Measurements from ENCODE around the gene STRN. TPM values are rescaled to one million over a fixed set of nuclear protein-coding genes. Genes with fewer than 3 reads are reported as not detected.

The STRN gene
- total and polyA plus RNA-seq, 9 of the 15 experiments (the other 6 are each of a cell fraction or from before 2014, with no cell fraction given): 1.3 to 31.2 (median 20.0) TPM

- no peak for TF ChIP-seq HNRNPK (IDR thresholded peaks at IDR 0.05; ENCODE audit: low read depth, low read length, poor library complexity, severe bottlenecking)
- no peak for TF ChIP-seq ZNF512 (tag; IDR thresholded peaks at IDR 0.05)
- TF ChIP-seq E2F8 (IDR thresholded peaks at IDR 0.05; ENCODE audit: low read depth, partially characterized antibody): peak; percentile 76
- no peak; the same call in 1 of the 2 replicates for TF ChIP-seq C11orf30 (IDR thresholded peaks at IDR 0.05; ENCODE audit: low read depth)
- no peak for TF ChIP-seq ZC3H8 (IDR thresholded peaks at IDR 0.05)
- no peak for TF ChIP-seq PRPF4 (IDR thresholded peaks at IDR 0.05; ENCODE audit: insufficient read depth, low read depth, low read length, poor library complexity, severe bottlenecking)
- no peak for TF ChIP-seq COPS2 (conservative IDR thresholded peaks at IDR 0.05)
- no peak for TF ChIP-seq SLC30A9 (CRISPR knock-in tag; IDR thresholded peaks at IDR 0.05)
- TF ChIP-seq ZNF696 (CRISPR knock-in tag; conservative IDR thresholded peaks at IDR 0.05): no peak
- TF ChIP-seq PHF8 (IDR thresholded peaks at IDR 0.05; ENCODE audit: borderline replicate concordance, low read length): peak; percentile 85; the same call in 1 of the 2 replicates
- TF ChIP-seq MAFK (IDR thresholded peaks at IDR 0.05; ENCODE audit: low read length): no peak
- TF ChIP-seq CREB3L1 (IDR thresholded peaks at IDR 0.05; ENCODE audit: borderline replicate concordance, low read depth): peak; percentile 85; the same call in 1 of the 2 replicates
- peak; percentile 86 for TF ChIP-seq EP400 (IDR thresholded peaks at IDR 0.05)
- no peak for TF ChIP-seq NFATC3 (IDR thresholded peaks at IDR 0.05)
- TF ChIP-seq SPI1 (IDR thresholded peaks at IDR 0.05; ENCODE audit: borderline replicate concordance, low read depth, low read length): no peak
- TF ChIP-seq ZNF232 (CRISPR knock-in tag; IDR thresholded peaks at IDR 0.05): no peak
- TF ChIP-seq TSHZ1 (CRISPR knock-in tag; IDR thresholded peaks at IDR 0.05): no peak
Measured at GRCh38 chr2:36966370-36967235, at the start of gene STRN (continued).

Data from K562 (cell line).